IMR-90 (cell line): ENCODE data around the gene H2AZ1. TPM values are rescaled to one million over a fixed set of nuclear protein-coding genes. Genes with fewer than 3 reads are reported as not detected.

ENCODE experiments used
- ATAC-seq: fragments of 200-7000 bp; cut with Tn5 transposase; 2 replicates; pipeline ENCODE4 v1.9.1; 2020; ENCODE audit warnings: low read depth, mild to moderate bottlenecking, moderate library complexity
- BruUV-seq: library from RNA; stranded (reverse); fragments of 400-500 nt; replicated peaks from 2 replicates; lab custom pipeline; 2021; lab: Mats Ljungman, UMichigan
- CTCF ChIA-PET: fragments of 300-600 bp; formaldehyde crosslinking; extraction: SDS; loops from one replicate; lab custom pipeline; 2021; ENCODE audit warnings: antibody characterized with exemption; lab: Yijun Ruan, JAX
- POLR2A ChIA-PET: fragments of 300-600 bp; sonication (Branson Sonifier 250); formaldehyde crosslinking; loops from one replicate; lab custom pipeline; 2022; ENCODE audit warnings: antibody characterized with exemption; ENCODE audit not compliant: unreplicated experiment; lab: Charles Lee
- DNase-seq: peaks from one replicate; pipeline ENCODE4 v3.0.0; 2013
- H2AFZ ChIP-seq: replicated peaks from 2 replicates; pipeline ENCODE3; 2013; ENCODE audit warnings: low read length, mild to moderate bottlenecking; ENCODE audit not compliant: poor library complexity
- H2AK5ac ChIP-seq: 2 replicates; pipeline ENCODE4 v1.6.1; 2013; ENCODE audit warnings: low read depth, low read length, inconsistent platforms
- H2AK9ac ChIP-seq: replicated peaks from 2 replicates; pipeline ENCODE3; 2013; ENCODE audit warnings: mild to moderate bottlenecking, low read depth, low read length, moderate library complexity; ENCODE audit not compliant: poor library complexity
- H2BK120ac ChIP-seq: 2 replicates; pipeline ENCODE4 v1.6.1; 2013; ENCODE audit warnings: low read depth, low read length, inconsistent platforms
- H2BK15ac ChIP-seq: 3 replicates; pipeline ENCODE4 v1.6.1; 2013; ENCODE audit warnings: low read depth, low read length, inconsistent platforms
- H2BK20ac ChIP-seq: 2 replicates; pipeline ENCODE4 v1.6.1; 2013; ENCODE audit warnings: low read depth, mild to moderate bottlenecking, inconsistent platforms, low read length, moderate library complexity
- H2BK5ac ChIP-seq: 2 replicates; pipeline ENCODE4 v1.6.1; 2013; ENCODE audit warnings: mild to moderate bottlenecking, low read depth, low read length, inconsistent platforms; ENCODE audit not compliant: poor library complexity, severe bottlenecking
- H3K14ac ChIP-seq: replicated peaks from 2 replicates; pipeline ENCODE4 v1.6.1; 2013; ENCODE audit warnings: low read depth, low read length, inconsistent platforms
- H3K18ac ChIP-seq: 2 replicates; pipeline ENCODE4 v1.6.1; 2013; ENCODE audit warnings: low read depth, low read length, control low read depth
- H3K23ac ChIP-seq: 2 replicates; pipeline ENCODE4 v1.6.1; 2013; ENCODE audit warnings: low read depth, low read length, inconsistent platforms
- H3K27ac ChIP-seq: 2 replicates; pipeline ENCODE4 v1.5.1; 2013; ENCODE audit warnings: mild to moderate bottlenecking, control low read depth, low read length; ENCODE audit not compliant: insufficient read depth
- H3K27me3 ChIP-seq: 2 replicates; pipeline ENCODE4 v1.6.1; 2013; ENCODE audit warnings: low read length; ENCODE audit not compliant: control insufficient read depth, insufficient read depth
- H3K36me3 ChIP-seq: 2 replicates; pipeline ENCODE4 v1.6.1; 2013; ENCODE audit warnings: low read length, mixed read lengths; ENCODE audit not compliant: control insufficient read depth, insufficient read depth
- H3K4ac ChIP-seq: 2 replicates; pipeline ENCODE4 v1.6.1; 2013; ENCODE audit warnings: low read depth, low read length, inconsistent platforms
- H3K4me1 ChIP-seq: 2 replicates; pipeline ENCODE4 v1.6.1; 2013; ENCODE audit warnings: low read length, mixed read lengths; ENCODE audit not compliant: control insufficient read depth, insufficient read depth
- H3K4me2 ChIP-seq: 2 replicates; pipeline ENCODE4 v1.6.1; 2013; ENCODE audit warnings: low read depth, mild to moderate bottlenecking, control low read depth, low read length, moderate library complexity
- H3K4me3 ChIP-seq: 2 replicates; pipeline ENCODE4 v1.5.1; 2013; ENCODE audit warnings: low read depth, mild to moderate bottlenecking, control low read depth, low read length, moderate library complexity; ENCODE audit not compliant: insufficient read depth
- H3K56ac ChIP-seq: 2 replicates; pipeline ENCODE4 v1.6.1; 2013; ENCODE audit warnings: low read length, inconsistent platforms; ENCODE audit not compliant: insufficient read depth; ENCODE audit errors: extremely low read depth
- H3K79me1 ChIP-seq, 2 experiments: 2 replicates each; pipeline ENCODE4 v1.6.1; 2013; ENCODE audit warnings: low read length in 2 of 2, inconsistent platforms in 1 of 2, low read depth in 1 of 2
- H3K9ac ChIP-seq: 2 replicates; pipeline ENCODE4 v1.6.1; 2013; ENCODE audit warnings: low read depth, low read length, control low read depth
- H3K9me1 ChIP-seq: 2 replicates; pipeline ENCODE4 v1.6.1; 2013; ENCODE audit warnings: low read length, inconsistent platforms; ENCODE audit not compliant: insufficient read depth
- H3K9me3 ChIP-seq: 2 replicates; pipeline ENCODE4 v1.6.1; 2013; ENCODE audit warnings: low read length; ENCODE audit not compliant: control insufficient read depth, insufficient read depth
- H4K20me1 ChIP-seq: 2 replicates; pipeline ENCODE4 v1.6.1; 2013; ENCODE audit warnings: low read length, inconsistent platforms; ENCODE audit not compliant: insufficient read depth
- H4K5ac ChIP-seq: 2 replicates; pipeline ENCODE4 v1.6.1; 2013; ENCODE audit warnings: mild to moderate bottlenecking, low read depth, low read length, control low read depth
- H4K8ac ChIP-seq, 2 experiments: 2 replicates each; pipeline ENCODE4 v1.6.1; 2013; ENCODE audit warnings: low read depth in 2 of 2, low read length in 2 of 2, control low read depth in 1 of 2, inconsistent platforms in 1 of 2
- H4K91ac ChIP-seq: 2 replicates; pipeline ENCODE4 v1.6.1; 2013; ENCODE audit warnings: low read depth, low read length, inconsistent platforms; ENCODE audit not compliant: insufficient read depth
- FOS ChIP-seq: fragments of 150-350 bp; IDR thresholded peaks from 2 replicates; pipeline ENCODE4 v1.6.1; 2016; ENCODE audit warnings: low read depth, low read length
- RCOR1 ChIP-seq: IDR thresholded peaks from 2 replicates; pipeline ENCODE4 v1.6.1; 2012; ENCODE audit warnings: mild to moderate bottlenecking, low read length, improper control_type of control experiment; ENCODE audit not compliant: insufficient replicate concordance
- dilution Hi-C: fragments of 300-500 bp; cut with HindIII; formaldehyde crosslinking; loops from one replicate; pipeline ENCODE4 v1.14.3; 2018; ENCODE audit warnings: low sequenced_read_pairs; ENCODE audit not compliant: unreplicated experiment
- in situ Hi-C: fragments of 300-500 bp; cut with MboI; formaldehyde crosslinking; loops from 3 replicates; pipeline ENCODE4 v1.14.3; 2019; ENCODE audit warnings: low sequenced_read_pairs, inconsistent platforms, mixed read lengths
- intact Hi-C: fragments of 100-400 bp; cut with micrococcal nuclease; formaldehyde crosslinking; loops from 2 replicates; pipeline ENCODE4 v1.10.0; 2022
- polyA plus RNA-seq, 3 experiments: library from polyadenylated mRNA; depleted of rRNA; stranded (reverse); fragments of >200 nt; gene quantifications; 2 replicates each; pipeline ENCODE4 v1.2.3, GENCODE V29; 2012; ENCODE audit warnings: low replicate concordance in 1 of 3
- total RNA-seq: library from RNA; depleted of rRNA; stranded (reverse); fragments of >200 nt; gene quantifications from 2 replicates; pipeline ENCODE4 v1.2.3, GENCODE V29; 2012

The H2AZ1 gene
- total and polyA plus RNA-seq, 2 of the 4 experiments (the other 2 are of a cell fraction), result 456 to 1,129 TPM

DNA sequence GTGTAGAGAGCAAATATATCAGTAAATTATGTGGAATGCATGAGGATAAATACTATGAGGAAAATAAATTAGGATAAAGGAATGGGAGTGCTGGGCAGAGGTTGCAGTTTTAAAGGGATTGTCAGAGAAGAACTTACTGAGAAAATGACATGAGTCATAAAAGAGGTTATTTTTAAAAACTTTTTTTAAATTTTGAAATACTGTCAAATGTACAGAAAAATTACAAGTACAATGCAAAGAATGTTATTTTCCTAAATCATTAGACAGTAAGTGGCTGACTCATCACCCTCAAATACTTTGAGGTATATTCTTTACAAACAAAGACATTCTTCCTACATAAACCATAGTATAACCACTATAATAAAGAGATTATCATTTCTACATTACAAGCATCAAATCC, 29.8 kb upstream of the H2AZ1 start:
- H3K27me3 ChIP-seq, result no peaks in the 10 kb centered on the region
- dilution Hi-C loops, result no loop called here
- H3K4me1 ChIP-seq, result no peaks in the 10 kb centered on the region
- no peak overlapping the region for H3K9ac ChIP-seq
- intact Hi-C loops, result no loop called here
- no peak overlapping the region; the same call in 1 of the 2 replicates for H3K27ac ChIP-seq
- no peaks in the 10 kb centered on the region for H3K79me1 ChIP-seq
- peak overlapping the region; percentile 66; the same call in 1 of the 2 replicates for H2BK20ac ChIP-seq
- no peaks in the 10 kb centered on the region for H3K9me3 ChIP-seq
- ATAC-seq (peak; percentile 83), DNase-seq (peak; percentile 69)
- in situ Hi-C loops, result no loop called here
- H3K9me1 ChIP-seq, result 0 out of 2 replicates have a peak, but pooled peaks cover 3% of the 10 kb centered on the region
- no peak overlapping the region for H2AK5ac ChIP-seq
- H3K4me3 ChIP-seq, result no peak overlapping the region
- ChIA-PET POLR2A (no interaction called here), CTCF (interaction anchor here (0.6 kb wide), 1 partner anchor 19 kb away, joined by 3 read pairs; no protein-coding TSS in a partner anchor)
- H3K4me2 ChIP-seq, result no peak overlapping the region; the same call in 1 of the 2 replicates
- no peaks in the 10 kb centered on the region for H4K20me1 ChIP-seq
- peak overlapping the region in 1 of 2 experiments; percentile 46; a peak in 1 of 4 replicates for H4K8ac ChIP-seq
- peak overlapping the region; percentile 75 for H2BK5ac ChIP-seq
- no peak overlapping the region for H3K23ac ChIP-seq
- H4K5ac ChIP-seq, result no peak overlapping the region
- no peaks in the 10 kb centered on the region for H3K36me3 ChIP-seq
- BruUV-seq, result no TSS peak
- no peak overlapping the region for H2AFZ ChIP-seq
- H2AK9ac ChIP-seq, result no peak overlapping the region
- peak overlapping the region; percentile 16; the same call in 1 of the 2 replicates for H3K56ac ChIP-seq
- no peak overlapping the region; the same call in 2 of the 3 replicates for H2BK15ac ChIP-seq
- TF ChIP-seq FOS (0 out of 2 replicates have a peak, but pooled peaks have one; percentile 23), RCOR1 (no peak)
- H3K4ac ChIP-seq, result peak overlapping the region; percentile 22; the same call in 1 of the 2 replicates
- H4K91ac ChIP-seq, result no peak overlapping the region
- 0 out of 2 replicates have a peak overlapping the region, but pooled peaks have one; percentile 45 for H3K14ac ChIP-seq
- H2BK120ac ChIP-seq, result peak overlapping the region; percentile 71
- no peak overlapping the region for H3K18ac ChIP-seq
